GM18499 (cell line): ENCODE data around the gene CHI3L1.

Experiments used
- ATAC-seq: cut with Tn5 transposase; IDR thresholded peaks from one replicate; pipeline ENCODE4 v1.9.1; 2021; ENCODE audit warnings: moderate number of reproducible peaks; ENCODE audit not compliant: insufficient read depth, unreplicated experiment

The CHI3L1 gene

DNA sequence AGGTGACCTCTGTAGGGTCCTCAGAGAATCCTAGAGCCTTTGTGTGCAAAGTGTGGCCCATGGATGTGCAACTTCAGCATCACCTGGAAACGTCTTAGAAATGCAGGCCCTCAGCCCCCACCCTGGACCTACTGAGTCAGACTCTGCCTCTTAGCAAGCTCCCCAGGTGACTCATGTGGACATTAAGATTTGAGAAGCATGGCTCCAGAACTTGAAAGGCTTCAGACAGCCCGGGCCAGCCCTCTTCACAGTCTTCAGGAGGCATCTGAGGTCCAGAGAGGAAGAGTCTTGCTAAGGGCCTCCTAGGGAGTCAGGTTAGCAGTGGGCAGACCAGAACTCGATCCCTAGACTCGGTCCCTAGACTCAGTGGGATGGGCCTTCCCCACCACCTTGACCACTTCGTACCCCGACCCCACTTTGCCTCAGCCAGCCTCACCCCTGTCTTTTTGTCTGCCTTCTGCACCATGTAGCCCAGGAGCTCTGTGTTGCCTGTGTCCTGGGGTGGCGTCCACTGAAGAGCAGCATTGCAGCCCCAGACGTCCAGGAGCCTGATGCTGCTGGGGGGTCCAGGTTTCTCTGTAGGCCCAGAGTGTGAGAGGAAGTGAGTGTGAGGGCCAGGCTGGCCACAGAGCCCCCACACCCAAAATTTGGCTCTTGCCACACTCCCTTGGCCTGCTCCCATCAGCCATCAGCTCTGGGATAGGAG, 15.7 kb downstream of the CHI3L1 start:
- no peak for ATAC-seq

GRCh38 chr1:203169770-203170520, 16.6 kb downstream of the CHI3L1 start:
- ATAC-seq = no peak

GRCh38 chr1:203168991-203169390, 17.5 kb downstream of the CHI3L1 start:
- ATAC-seq = no peak

- no peak for ATAC-seq
Observed at GRCh38 chr1:203168256-203168786, 18.2 kb downstream of the CHI3L1 start.

DNA sequence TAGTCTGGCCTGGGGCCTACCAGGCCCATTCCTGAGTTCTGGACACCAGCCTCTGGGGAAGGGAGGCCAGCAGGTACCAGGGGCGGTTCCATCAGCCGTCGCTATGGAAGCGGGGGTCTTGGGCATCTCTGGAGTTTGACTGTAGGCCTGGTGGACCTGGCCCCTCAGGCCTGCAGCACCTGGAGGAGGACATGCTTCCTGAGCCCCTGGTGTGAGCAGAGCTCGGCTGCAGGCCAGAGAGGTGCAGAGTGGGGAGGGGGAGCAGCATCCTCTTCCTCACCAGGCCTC, 18.6 kb downstream of the CHI3L1 start:
- ATAC-seq = no peak

DNA sequence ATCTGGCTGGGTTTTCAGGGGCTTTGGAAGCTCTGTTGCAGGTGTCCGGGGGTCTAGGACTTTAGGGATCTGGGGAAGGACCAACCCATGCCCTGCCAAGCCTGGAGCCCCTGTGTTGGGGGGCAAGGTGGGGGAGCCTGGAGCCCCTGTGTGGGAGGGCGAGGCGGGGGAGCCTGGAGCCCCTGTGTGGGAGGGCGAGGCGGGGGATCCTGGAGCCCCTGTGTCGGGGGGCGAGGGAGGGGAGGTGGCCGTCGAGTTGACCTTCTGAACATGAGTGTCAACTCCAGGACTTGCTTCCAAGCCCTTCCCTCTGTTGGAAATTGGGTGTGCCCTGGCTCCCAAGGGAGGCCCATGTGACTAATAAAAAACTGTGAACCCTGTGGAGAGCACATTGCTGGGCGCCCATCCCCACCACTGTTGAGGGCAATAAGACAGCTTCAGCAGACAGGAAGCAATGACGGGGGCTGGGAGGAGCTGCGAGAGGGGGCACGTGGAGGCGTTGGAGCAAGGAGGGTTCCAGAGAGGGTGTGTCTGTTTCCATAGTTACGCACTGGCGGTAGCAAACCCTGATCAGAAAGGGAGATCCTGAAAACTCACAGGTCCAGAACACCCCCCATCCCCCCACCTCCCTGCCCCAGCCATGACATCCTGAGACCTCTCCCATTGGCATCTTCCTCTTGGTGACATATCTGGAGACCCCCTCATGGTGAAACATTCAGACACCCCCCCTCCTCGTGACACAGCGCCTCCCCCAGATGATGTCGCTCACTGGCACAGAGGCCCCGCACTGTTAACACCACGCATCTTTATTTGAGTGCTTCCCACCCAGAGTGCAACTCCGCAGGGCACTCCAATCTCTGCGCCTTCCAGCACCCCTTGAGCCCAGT, 19.2 kb downstream of the CHI3L1 start:
- no peak for ATAC-seq

GRCh38 chr1:203166192-203166940, 20.1 kb downstream of the CHI3L1 start:
- no peak for ATAC-seq

- ATAC-seq = no peak
Observed at GRCh38 chr1:203165800-203166161, 20.7 kb downstream of the CHI3L1 start.

GRCh38 chr1:203165101-203165799, 21.3 kb downstream of the CHI3L1 start:
- ATAC-seq = no peak

DNA sequence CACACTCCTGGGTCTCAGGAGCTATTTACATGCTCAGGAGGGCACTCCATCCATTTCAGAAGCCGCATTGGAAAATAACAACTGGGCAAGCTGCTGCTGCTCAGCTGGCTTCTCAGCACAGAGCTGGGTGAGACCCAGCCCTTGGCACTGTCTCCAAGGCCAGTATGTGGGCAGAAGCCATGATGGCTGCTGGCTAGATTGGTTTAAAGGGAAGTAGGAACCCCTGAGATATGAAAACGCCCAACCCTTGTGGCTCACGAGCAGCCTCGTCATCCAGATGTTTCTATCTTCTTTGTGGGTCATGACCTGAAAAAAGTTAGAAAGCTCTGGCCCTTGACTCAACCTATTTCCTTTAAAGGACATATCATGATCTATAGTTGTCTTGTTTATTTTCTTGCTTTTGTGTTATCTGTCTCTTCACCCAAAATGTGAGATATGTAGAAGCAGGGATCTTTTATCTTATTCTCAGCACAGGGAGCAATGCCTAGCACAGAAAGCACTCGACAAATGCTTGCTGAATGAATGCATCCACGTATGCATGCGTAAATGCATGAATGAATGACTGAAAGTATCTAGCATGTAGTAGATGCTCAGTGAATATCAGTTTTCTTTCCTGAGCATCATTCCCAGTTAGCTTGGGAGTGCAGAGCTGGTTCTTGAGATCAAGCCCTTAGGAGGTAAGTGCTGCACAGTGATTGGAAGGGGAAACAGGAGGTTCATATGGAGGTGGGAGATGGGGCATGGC, 22.4 kb downstream of the CHI3L1 start:
- ATAC-seq = no peak

GRCh38 chr1:203162403-203162802, 24.1 kb downstream of the CHI3L1 start:
- no peak for ATAC-seq

DNA sequence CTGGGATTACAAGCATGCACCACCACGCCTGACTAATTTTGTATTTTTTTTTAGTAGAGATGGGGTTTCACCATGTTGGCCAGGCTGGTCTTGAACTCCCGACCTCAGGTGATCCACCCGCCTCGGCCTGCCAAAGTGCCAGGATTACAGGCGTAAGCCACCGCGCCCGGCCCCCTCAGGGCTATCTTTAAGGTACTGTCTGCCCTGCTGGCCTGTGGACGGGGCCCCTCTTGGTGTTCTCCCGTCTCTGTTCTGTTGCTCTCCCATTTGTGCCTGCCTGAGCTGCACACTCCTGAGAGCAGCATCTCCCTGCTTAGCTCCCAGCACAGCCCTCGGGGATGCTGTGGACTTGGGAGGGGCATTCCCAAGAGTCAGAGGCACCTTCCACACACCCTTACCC, 24.8 kb downstream of the CHI3L1 start:
- no peak for ATAC-seq

- ATAC-seq = no peak
Observed at GRCh38 chr1:203161175-203161574, 25.3 kb downstream of the CHI3L1 start.

- ATAC-seq = no peak
Observed at GRCh38 chr1:203159844-203160243, 26.7 kb downstream of the CHI3L1 start.

DNA sequence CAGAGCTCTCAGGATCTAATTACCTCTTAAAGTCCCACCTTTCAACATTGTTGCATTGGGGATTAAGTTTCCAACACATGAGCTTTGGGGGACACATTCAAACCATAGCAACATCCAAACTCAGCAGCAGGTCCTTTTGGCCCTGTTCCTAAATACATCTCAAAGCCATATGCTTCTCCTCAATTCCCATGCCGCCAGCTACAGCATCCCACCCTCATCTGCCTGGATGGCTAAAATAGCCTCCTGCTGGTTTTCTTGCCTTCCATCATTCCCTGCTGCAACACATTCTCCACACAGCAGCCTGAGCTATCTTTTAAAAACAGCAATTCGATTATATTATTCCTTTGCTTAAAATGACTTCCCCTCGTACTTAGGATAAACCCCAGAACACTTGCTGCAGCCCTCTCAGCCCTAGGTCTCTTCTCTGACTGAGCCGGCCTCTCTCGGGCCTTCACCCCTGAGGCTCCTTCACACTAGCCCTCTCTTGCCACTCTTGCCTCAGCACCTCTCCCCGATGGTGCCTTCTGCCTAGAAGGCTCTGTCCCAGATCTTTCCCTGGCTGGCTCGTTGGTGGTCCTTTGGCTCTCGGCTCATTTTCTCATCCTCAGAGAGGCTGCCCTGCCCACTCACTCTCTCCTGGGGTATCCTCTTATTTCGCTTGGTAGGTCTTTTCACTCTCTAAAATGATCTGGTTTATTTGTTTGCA, 27.4 kb downstream of the CHI3L1 start:
- no peak for ATAC-seq

DNA sequence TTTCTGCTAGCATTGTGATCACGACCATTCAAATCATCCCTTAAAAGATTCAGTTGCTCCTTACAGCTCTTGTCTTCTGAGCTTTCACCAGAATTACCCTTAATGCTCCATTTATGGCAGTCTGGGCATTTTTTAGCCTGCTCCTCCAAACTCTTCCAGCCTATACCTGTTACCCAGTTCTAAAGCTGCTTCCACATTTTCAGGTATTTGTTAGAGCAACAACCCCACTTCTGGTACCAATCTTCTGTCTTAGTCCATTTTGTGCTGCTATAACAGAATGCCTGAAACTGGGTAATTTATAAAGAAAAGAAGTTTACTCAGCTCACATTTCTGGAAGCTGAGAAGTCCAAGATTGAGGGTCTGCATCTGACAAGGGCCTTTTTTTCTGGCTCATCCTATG, 28.1 kb downstream of the CHI3L1 start:
- no peak for ATAC-seq

DNA sequence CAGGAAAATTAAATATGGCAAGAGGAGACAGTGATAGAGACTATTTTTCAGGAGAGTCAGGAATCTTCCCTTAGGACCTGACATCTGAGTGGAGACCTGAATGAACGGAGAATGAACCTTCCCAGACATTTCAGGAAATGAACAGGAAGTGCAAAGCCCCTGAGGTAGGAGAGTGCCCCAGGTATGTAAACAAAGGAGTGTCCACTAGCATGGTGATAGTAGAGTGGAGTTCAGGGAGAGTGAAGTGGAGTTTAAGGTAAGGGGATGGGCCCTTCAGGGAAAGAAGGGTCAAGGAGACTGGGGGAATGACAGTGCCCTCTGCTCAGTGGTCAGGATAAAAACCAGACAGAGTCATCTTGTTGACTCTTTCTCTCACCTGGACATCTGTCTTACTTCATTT, 30.2 kb downstream of the CHI3L1 start:
- no peak for ATAC-seq

- ATAC-seq = no peak
Observed at GRCh38 chr1:203153989-203154821, 32.3 kb downstream of the CHI3L1 start.
